Cortex of kidney (tissue), 1 donor: Measurements from ENCODE around the gene RYR3.

Source experiments
- DNase-seq: peaks from one replicate; lab custom pipeline; 2025; lab: John Stamatoyannopoulos, UW

The RYR3 gene

DNA sequence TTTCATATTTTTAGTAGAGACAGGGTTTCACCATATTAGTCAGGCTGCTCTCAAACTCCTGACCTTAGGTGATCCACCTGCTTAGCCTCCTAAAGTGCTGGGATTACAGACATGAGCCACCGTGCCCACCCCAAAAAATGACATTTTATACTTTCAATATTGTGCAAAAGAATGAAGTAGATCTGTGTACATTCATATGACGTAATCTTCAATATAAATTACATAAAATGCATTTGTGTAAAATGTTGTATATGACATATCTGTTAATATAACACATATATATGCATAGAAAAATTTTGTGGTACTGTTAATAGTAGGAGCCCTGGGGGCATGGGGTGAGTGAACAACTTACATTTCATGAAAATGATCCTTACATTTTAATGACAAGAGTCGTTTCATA lies 71.7 kb downstream of the RYR3 start:
- no peak for DNase-seq

DNA sequence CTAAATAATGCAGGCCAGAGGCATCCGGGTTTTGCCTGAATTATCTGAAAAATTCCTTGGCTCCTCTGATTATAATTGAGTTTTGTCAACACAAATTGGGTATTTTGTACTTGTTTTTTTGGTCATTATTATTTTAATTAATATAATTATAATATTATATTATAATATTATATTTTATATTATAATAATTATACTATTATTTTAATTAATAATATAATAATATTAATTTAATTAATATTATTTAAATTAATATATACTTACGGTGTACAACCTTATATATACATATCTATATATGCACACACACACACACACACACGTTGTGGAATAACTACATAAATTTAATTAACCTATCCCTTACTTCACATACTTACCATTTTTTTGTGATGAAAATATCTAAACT lies 73.5 kb downstream of the RYR3 start:
- no peak for DNase-seq

GRCh38 chr15:33392453-33392852 lies 81.7 kb downstream of the RYR3 start:
- DNase-seq: no peak

GRCh38 chr15:33393546-33393945 lies 82.8 kb downstream of the RYR3 start:
- no peak for DNase-seq

DNA sequence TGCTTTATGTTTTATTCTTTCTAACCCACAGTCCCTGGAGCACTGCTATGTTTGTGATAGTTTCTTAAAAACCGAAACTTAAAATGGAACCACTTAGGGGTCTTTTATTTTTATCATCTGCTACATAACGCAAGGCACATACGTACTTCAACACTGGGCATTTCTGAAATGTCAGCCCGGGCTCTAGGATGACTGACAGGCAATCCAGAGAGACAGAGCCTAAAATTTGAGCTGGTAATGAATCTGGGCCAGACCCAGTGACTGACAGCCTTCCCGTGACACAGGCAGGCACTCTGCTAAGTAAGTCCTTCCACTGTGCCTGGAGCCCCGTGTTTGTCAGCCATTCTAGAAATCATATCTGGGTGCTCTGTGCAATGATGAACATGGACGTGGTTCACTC lies 84.6 kb downstream of the RYR3 start:
- DNase-seq: no peak

DNA sequence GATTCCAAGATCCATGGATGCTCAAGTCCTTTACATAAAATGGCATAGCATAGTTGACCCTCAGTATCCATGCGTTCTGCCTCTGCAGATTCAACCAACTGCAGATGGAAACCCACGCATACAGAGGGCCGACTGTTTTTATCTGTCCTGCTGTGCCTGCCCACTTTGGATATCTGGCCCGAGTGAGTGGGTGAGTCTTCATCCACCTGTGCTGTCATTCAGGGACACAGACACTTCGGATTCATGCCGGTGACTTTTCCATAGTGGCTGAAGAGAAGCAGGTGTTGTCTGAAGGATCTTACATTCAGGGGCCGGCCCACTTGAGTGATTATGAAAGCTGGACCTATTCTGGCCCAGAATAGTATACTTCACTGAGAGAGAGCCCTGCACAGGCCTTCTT lies 85.1 kb downstream of the RYR3 start:
- DNase-seq: no peak

GRCh38 chr15:33396475-33396874 lies 85.7 kb downstream of the RYR3 start:
- DNase-seq: no peak

DNA sequence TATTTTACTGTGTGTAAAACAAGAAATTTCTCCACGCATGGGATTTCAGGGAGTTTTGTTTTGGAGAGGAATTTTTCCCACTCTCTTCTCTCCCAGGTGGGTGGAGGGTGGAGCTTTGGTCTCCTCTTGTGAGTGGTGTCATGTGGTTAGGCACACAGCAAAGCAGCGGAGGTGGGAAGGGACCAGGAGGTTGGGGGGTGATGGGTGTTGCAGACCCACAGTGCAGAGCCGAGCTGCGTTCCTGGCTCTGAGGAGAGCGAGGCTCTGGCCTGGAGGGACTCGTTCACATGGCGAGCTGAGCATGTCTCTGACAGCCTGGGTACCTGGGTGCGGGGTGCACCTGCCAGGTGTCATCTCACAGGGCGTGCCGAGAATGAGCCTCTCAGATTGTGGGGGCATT lies 87.8 kb downstream of the RYR3 start:
- no peak for DNase-seq

GRCh38 chr15:33400941-33401340 lies 90.2 kb downstream of the RYR3 start:
- DNase-seq: no peak

GRCh38 chr15:33402600-33402999 lies 91.8 kb downstream of the RYR3 start:
- no peak for DNase-seq

DNA sequence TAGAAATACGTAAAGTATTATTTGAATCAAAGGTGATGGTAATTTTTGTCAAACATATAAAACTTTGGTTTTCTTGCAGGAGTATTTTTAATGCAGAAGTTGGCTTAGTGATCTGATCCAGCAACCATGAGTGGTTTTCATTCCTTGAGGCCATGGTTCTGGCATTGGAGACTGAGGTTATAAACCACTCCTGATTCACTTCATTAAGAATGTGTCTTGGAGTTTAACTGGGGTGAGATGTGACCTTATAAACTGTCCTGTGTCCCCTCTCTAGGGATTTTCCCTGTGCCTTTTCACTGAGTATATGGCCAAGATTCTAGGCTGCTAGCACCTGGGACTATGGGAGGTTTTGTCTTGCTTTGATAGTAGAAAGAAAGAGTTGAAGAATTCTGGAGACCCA lies 94.3 kb downstream of the RYR3 start:
- no peak for DNase-seq

GRCh38 chr15:33411596-33412540 lies 101.1 kb downstream of the RYR3 start:
- DNase-seq: no peak

GRCh38 chr15:33419701-33420100 lies 108.9 kb downstream of the RYR3 start:
- no peak for DNase-seq

DNA sequence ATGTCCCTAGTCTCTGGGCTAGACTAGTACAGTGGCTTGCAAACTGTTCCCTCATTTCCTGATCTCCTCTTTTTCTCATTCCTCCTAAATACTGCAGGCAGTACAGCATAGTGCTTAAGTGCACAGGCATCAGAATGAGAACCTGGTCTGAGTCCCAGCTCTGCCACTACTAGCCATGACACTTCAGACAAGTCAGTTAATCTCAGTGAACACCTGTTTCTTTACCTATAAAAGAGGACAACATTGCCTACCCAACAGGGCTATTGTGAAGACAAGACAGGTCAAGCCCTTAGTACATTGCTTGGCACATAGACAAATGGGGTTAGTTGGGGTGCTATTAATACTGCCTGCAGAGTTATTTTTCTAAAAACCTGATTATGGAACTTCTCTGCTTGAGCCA lies 113.3 kb downstream of the RYR3 start:
- DNase-seq: no peak

DNA sequence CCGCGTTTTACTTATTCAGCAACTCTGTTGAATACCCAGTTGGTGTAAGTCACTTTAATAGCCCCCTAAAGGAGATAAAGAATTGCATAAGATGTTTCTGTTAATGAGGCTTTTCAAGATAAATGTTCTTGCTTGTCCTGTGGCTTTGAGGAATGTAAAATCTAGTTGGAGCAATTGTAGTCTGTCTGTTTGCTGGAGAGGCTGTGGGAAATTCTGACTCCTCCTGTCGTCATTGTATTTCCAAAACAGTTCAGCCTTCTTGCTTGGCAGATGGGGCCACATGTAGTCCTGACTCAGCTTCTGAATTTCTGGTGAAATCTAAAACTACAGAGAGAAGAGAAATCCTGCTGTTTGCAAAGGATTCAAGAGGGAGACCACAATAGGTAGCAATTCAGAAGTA lies 114.4 kb downstream of the RYR3 start:
- no peak for DNase-seq

DNA sequence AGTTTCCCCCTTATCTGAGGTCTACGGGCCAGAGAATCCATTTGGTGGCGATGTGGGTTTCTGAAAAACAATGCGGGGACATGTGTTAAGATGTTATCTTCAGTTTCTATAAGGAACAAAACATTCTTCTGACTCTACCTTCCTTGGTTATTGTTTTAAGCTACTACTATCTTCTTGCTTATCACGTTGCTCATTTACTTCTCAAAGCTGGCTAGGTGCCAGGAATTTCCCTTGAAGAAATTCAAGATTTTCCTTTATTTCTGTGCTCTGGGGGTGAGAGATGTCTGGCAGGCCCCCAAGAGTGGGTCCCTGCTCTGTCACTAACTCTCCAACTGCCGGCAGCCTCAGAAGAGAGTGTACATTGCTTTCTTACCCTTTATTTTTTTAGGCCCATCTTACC lies 119.8 kb downstream of the RYR3 start:
- DNase-seq: no peak

- no peak for DNase-seq
Measured at GRCh38 chr15:33433821-33434220, 123.1 kb downstream of the RYR3 start.

- no peak for DNase-seq
Measured at GRCh38 chr15:33438396-33438795, 127.6 kb downstream of the RYR3 start.

DNA sequence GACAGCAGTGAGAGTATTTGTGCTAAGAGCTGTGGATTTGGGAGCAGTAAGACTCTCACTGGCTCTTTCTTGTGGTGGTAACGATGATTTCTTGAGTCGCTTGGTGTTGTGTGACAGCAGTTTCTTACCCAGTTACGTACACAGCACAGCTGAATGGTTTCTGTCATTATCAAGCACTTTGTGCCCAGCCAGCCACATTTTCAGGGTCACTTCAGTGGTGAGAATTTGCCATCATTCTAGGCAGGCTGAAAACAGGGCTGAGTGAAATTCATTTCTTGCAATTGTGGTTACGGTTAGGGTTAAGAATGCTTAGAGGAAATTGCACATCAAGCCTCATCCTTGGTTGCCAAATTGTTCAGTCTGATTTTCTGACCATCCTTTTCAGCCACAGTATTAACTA lies 130.1 kb downstream of the RYR3 start:
- DNase-seq: no peak

DNA sequence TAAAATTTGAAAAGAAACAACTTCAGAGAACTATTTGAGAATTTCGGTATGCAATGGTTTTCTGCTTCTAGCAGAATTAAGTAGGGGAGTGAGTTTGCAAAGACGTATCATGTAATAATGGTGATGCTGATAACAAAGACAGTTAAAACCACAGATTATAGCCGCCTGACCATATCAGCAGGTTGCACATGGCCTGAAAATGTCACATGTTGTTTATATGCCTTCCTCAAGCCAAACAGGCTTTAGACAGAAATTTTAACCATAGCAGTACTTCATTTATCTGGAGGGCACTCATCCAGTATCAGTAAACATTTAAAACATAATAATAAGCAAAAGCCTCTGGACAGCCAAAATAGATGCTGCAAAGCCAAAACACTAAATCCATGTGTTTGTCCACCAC lies 131.7 kb downstream of the RYR3 start:
- DNase-seq: no peak

GRCh38 chr15:33443708-33444107 lies 132.9 kb downstream of the RYR3 start:
- DNase-seq: no peak

- no peak for DNase-seq
Measured at GRCh38 chr15:33445984-33446383, 135.2 kb downstream of the RYR3 start.

DNA sequence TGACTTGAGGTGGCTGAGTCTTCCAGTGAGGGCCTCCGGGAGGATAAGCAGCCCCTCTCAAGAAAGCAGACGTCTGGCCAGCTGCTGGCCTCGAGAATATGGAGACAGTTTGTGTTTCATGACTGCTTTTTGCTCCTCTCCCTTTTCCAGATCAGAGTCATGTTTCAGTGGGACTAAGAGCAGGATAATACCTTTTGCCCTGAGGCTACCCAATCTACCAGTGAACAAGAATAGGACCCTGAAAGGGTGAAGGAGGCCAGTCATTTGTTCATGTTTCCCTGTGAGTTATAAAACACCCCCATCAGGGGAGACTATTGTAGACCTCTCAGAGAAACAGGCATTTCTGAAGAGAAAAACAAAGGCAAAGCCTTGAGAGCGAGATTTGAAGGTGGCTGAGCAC lies 137.4 kb downstream of the RYR3 start:
- DNase-seq: no peak

GRCh38 chr15:33448961-33449606 lies 138.3 kb downstream of the RYR3 start:
- DNase-seq: no peak
